Neuronal stem cell (in vitro differentiated cells): Measurements from ENCODE around the gene TBC1D7.

Experiments
- DNase-seq: peaks from one replicate; pipeline ENCODE4 v3.0.0-alpha.2; 2013; ENCODE audit warnings: low spot score
- H2AFZ ChIP-seq: one replicate; pipeline ENCODE4 v1.6.1; 2013; ENCODE audit warnings: mild to moderate bottlenecking, low read length, inconsistent platforms
- H2AK5ac ChIP-seq: 2 replicates; pipeline ENCODE4 v1.6.1; 2013; ENCODE audit warnings: low read depth, mild to moderate bottlenecking, inconsistent platforms, low read length, moderate library complexity, mixed read lengths
- H2BK120ac ChIP-seq: 2 replicates; pipeline ENCODE4 v1.6.1; 2013; ENCODE audit warnings: low read depth, mild to moderate bottlenecking, inconsistent platforms, low read length, moderate library complexity, mixed read lengths
- H2BK12ac ChIP-seq: one replicate; pipeline ENCODE4 v1.6.1; 2013; ENCODE audit warnings: low read length, inconsistent platforms
- H2BK15ac ChIP-seq: 2 replicates; pipeline ENCODE4 v1.6.1; 2013; ENCODE audit warnings: mild to moderate bottlenecking, low read length, inconsistent platforms, mixed read lengths
- H2BK5ac ChIP-seq: one replicate; pipeline ENCODE4 v1.6.1; 2013; ENCODE audit warnings: inconsistent platforms, mild to moderate bottlenecking, low read length, moderate library complexity
- H3K14ac ChIP-seq: one replicate; pipeline ENCODE4 v1.6.1; 2013; ENCODE audit warnings: low read length, inconsistent platforms
- H3K18ac ChIP-seq: 2 replicates; pipeline ENCODE4 v1.6.1; 2013; ENCODE audit warnings: low read length, inconsistent platforms
- H3K23ac ChIP-seq: 2 replicates; pipeline ENCODE4 v1.6.1; 2013; ENCODE audit warnings: low read depth, mild to moderate bottlenecking, mixed read lengths, low read length, inconsistent platforms; ENCODE audit not compliant: poor library complexity
- H3K27ac ChIP-seq: replicated peaks from 3 replicates; pipeline ENCODE4 v1.5.1; 2013; ENCODE audit warnings: low read length, inconsistent platforms
- H3K27me3 ChIP-seq, 3 experiments: 2 replicates each; pipeline ENCODE4 v1.6.1; 2013; ENCODE audit warnings: low read length in 3 of 3, mild to moderate bottlenecking in 2 of 3, inconsistent platforms in 1 of 3, low read depth in 1 of 3, mixed read lengths in 1 of 3, moderate library complexity in 1 of 3; ENCODE audit not compliant: control insufficient read depth in 3 of 3, insufficient read depth in 3 of 3
- H3K36me3 ChIP-seq, 2 donors: replicated peaks in 1 of 2; 2 replicates each; pipeline ENCODE4 v1.6.1; 2013; ENCODE audit warnings: low read length in 2 of 2; ENCODE audit not compliant: control insufficient read depth in 2 of 2, insufficient read depth in 2 of 2
- H3K4ac ChIP-seq: 2 replicates; pipeline ENCODE4 v1.6.1; 2013; ENCODE audit warnings: inconsistent platforms, mild to moderate bottlenecking, low read length, moderate library complexity
- H3K4me1 ChIP-seq, 2 donors: 1 replicate in 1 of 2; 2 replicates in 1 of 2; pipeline ENCODE4 v1.6.1; 2013; ENCODE audit warnings: low read length in 2 of 2, low read depth in 1 of 2; ENCODE audit not compliant: control insufficient read depth in 2 of 2, insufficient read depth in 1 of 2
- H3K4me2 ChIP-seq: one replicate; pipeline ENCODE4 v1.6.1; 2013; ENCODE audit warnings: mild to moderate bottlenecking, low read length, inconsistent platforms; ENCODE audit not compliant: insufficient read depth, poor library complexity, severe bottlenecking
- H3K4me3 ChIP-seq, 2 donors: 2 replicates each; pipeline ENCODE4 v1.5.1; 2013; ENCODE audit warnings: low read length in 2 of 2, mild to moderate bottlenecking in 2 of 2, inconsistent platforms in 1 of 2, moderate library complexity in 1 of 2
- H3K79me1 ChIP-seq: one replicate; pipeline ENCODE4 v1.6.1; 2013; ENCODE audit warnings: low read depth, mild to moderate bottlenecking, inconsistent platforms, low read length, moderate library complexity
- H3K9ac ChIP-seq: one replicate; pipeline ENCODE4 v1.6.1; 2013; ENCODE audit warnings: mild to moderate bottlenecking, low read depth, low read length, inconsistent platforms; ENCODE audit not compliant: poor library complexity
- H3K9me3 ChIP-seq, 2 donors: replicated peaks in 1 of 2; 2 replicates each; pipeline versions ENCODE3 to v1.6.1; 2013; ENCODE audit warnings: low read length in 2 of 2, mild to moderate bottlenecking in 2 of 2, inconsistent platforms in 1 of 2, low read depth in 1 of 2, mixed read lengths in 1 of 2, moderate library complexity in 1 of 2; ENCODE audit not compliant: control insufficient read depth in 2 of 2, insufficient read depth in 1 of 2
- H4K8ac ChIP-seq: one replicate; pipeline ENCODE4 v1.6.1; 2013; ENCODE audit warnings: low read depth, mild to moderate bottlenecking, inconsistent platforms, low read length, moderate library complexity
- H4K91ac ChIP-seq: one replicate; pipeline ENCODE4 v1.6.1; 2013; ENCODE audit warnings: low read length, low read depth, mild to moderate bottlenecking, inconsistent platforms; ENCODE audit not compliant: poor library complexity
- WGBS, 2 donors: extraction: QIAGEN DNeasy Blood & Tissue Kit; methylation state at CpG; one replicate each; pipeline ENCODE4 v1.1.7; 2013; ENCODE audit warnings: missing lambda C conversion rate in 2 of 2, mixed read lengths in 1 of 2; ENCODE audit not compliant: insufficient read length in 2 of 2, insufficient replicate concordance in 1 of 2; ENCODE audit errors: extremely low coverage in 2 of 2; 5-methylcytosine and 5-hydroxymethylcytosine counted together

The TBC1D7 gene

DNA sequence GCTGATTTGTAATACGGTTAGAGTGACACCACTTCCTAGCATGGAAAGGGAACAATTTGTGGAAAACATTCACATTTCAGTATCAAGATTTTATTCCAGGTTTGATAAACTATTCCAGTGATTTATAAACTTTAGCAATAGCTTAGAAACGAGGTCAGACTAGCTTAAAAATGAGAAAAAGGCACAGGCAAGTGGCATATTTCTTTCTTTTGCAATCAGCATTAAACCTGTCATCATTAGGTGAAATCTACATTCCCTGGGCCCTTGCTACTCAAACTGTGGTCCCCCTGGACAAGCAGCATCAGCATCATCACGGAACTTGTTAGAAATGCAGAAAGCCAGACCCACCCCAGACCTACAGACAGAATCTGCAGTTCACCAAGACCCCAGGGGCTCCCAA lies 29.9 kb downstream of the TBC1D7 start:
- Histone ChIP-seq H2AFZ (no peak overlapping the region), H4K91ac (no peak overlapping the region), H3K4me3 (no peak overlapping the region), H3K4me2 (no peak overlapping the region), H3K4ac (no peak overlapping the region), H2AK5ac (no peak overlapping the region), H3K27ac (no peak overlapping the region), H3K9me3 (no peaks in the 10 kb centered on the region), H2BK5ac (no peak overlapping the region), H3K4me1 (no peaks in the 10 kb centered on the region), H2BK15ac (no peak overlapping the region), H2BK12ac (no peak overlapping the region), H3K9ac (no peak overlapping the region), H3K79me1 (no peaks in the 10 kb centered on the region), H3K23ac (no peak overlapping the region), H2BK120ac (no peak overlapping the region), H4K8ac (no peak overlapping the region), H3K27me3 (no peaks in the 10 kb centered on the region), H3K36me3 (peaks cover 49 to 89% of the 10 kb centered on the region in 2 donors), H3K14ac (no peak overlapping the region), H3K18ac (no peak overlapping the region)
- WGBS, 2 donors = no CpG with 5 or more reads among the region's 3 CpGs
- no peak for DNase-seq

DNA sequence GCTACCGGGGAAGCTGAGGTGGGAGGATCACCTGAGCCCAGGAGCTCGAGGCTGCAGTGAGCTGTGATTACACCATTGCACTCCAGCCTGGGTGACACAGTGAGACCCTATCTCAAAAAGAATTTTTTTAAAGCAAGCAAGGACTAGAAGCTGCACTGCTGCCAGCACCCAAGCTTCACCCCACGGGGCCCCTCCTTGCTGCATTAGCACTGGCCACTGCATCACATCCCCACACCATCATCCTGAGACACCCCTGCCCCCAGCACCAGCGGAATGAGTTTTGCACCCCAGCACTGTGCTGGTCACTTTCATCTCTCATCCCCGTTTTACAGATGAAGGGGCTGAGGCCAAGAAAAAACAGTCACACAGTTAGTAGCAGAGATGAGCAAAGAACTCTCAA lies 30.9 kb downstream of the TBC1D7 start:
- Histone ChIP-seq H3K79me1 (no peaks in the 10 kb centered on the region), H2BK15ac (no peak overlapping the region), H3K4ac (no peak overlapping the region), H3K23ac (no peak overlapping the region), H2BK12ac (no peak overlapping the region), H3K9ac (no peak overlapping the region), H4K8ac (no peak overlapping the region), H2BK5ac (no peak overlapping the region), H2AFZ (no peak overlapping the region), H3K18ac (no peak overlapping the region), H3K27me3 (no peaks in the 10 kb centered on the region), H3K4me1 (no peaks in the 10 kb centered on the region), H3K14ac (no peak overlapping the region), H3K4me3 (no peak overlapping the region), H3K27ac (no peak overlapping the region), H2AK5ac (no peak overlapping the region), H3K36me3 (peaks cover 45 to 88% of the 10 kb centered on the region in 2 donors), H2BK120ac (no peak overlapping the region), H4K91ac (no peak overlapping the region), H3K9me3 (no peaks in the 10 kb centered on the region), H3K4me2 (no peak overlapping the region)
- no CpG with 5 or more reads among the region's 5 CpGs for WGBS, 2 donors
- no peak for DNase-seq

DNA sequence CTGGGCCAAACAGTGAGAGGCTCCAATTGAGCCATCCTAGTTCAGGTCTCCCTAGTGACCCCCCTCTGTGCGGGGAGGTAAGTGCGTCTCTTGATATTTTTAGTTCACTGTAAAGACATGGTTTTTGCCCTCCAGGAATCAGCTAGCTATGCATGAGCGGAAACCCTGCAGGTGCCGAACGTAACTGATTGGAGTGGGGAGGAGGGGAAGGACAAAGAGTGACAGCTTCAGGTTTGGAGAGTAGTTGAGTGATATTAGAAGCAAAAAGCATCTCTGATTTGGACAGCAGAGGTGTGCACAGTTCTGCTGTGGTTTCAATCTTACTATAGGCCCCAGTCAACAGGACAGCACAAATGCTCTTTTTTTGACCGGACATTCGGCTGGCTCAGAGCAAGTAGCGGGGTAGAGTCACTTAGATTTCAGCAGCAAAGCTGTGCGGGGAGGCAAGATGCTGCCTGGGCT lies 31.8 kb downstream of the TBC1D7 start:
- Histone ChIP-seq H2BK5ac (no peak overlapping the region), H4K91ac (no peak overlapping the region), H2AFZ (no peak overlapping the region), H2BK120ac (no peak overlapping the region), H3K9me3 (peaks cover 0 to under 1% of the 10 kb centered on the region in 2 donors), H3K4me2 (no peak overlapping the region), H3K4me3 (no peak overlapping the region), H2AK5ac (no peak overlapping the region), H2BK15ac (no peak overlapping the region), H3K27me3 (no peaks in the 10 kb centered on the region), H3K79me1 (no peaks in the 10 kb centered on the region), H3K23ac (no peak overlapping the region), H3K18ac (no peak overlapping the region), H2BK12ac (no peak overlapping the region), H3K4ac (no peak overlapping the region), H3K36me3 (peaks cover 44 to 88% of the 10 kb centered on the region in 2 donors), H4K8ac (no peak overlapping the region), H3K27ac (no peak overlapping the region), H3K9ac (no peak overlapping the region), H3K14ac (no peak overlapping the region), H3K4me1 (no peaks in the 10 kb centered on the region)
- no peak for DNase-seq
- no CpG with 5 or more reads among the region's 9 CpGs for WGBS, 2 donors

DNA sequence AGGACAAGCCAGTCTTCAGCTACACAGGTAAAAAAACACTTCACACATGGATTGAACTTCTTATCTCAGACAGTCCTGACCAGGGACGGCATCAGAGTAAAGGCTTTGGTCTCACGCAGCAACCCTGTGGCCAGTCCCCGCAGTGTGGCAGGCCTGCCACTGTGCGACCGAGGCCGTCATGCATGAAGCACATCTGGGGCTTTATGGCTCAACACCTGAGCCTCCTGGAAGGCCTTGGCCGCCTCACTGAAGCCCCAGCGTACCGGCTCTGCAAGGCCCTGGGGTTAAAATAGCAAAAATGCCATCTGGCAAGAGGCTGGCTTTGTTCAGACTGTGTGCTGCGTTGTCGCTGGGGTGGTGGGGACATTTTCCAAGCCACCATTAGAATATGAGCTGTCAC lies 32.8 kb downstream of the TBC1D7 start:
- Histone ChIP-seq H4K8ac (no peak overlapping the region), H2BK120ac (no peak overlapping the region), H3K4ac (no peak overlapping the region), H3K9me3 (peaks cover 0 to 4% of the 10 kb centered on the region in 2 donors), H3K23ac (no peak overlapping the region), H3K18ac (no peak overlapping the region), H3K36me3 (peaks cover 43 to 83% of the 10 kb centered on the region in 2 donors), H3K14ac (no peak overlapping the region), H3K4me3 (no peak overlapping the region), H2AFZ (no peak overlapping the region), H3K9ac (no peak overlapping the region), H2AK5ac (no peak overlapping the region), H4K91ac (no peak overlapping the region), H3K27me3 (no peaks in the 10 kb centered on the region), H2BK15ac (no peak overlapping the region), H3K27ac (no peak overlapping the region), H2BK12ac (no peak overlapping the region), H3K4me1 (no peaks in the 10 kb centered on the region), H2BK5ac (peak overlapping the region; percentile 20), H3K79me1 (no peaks in the 10 kb centered on the region), H3K4me2 (no peak overlapping the region)
- no peak for DNase-seq
- WGBS, 2 donors = no CpG with 5 or more reads among the region's 11 CpGs
